GM12892 (cell line): Measurements from ENCODE around the gene NTF4.

ENCODE experiments used
- POLR2A ChIP-seq: IDR thresholded peaks from 2 replicates; pipeline ENCODE4 v1.6.1; 2011; ENCODE audit warnings: low read depth, low read length, control low read depth
- POLR2AphosphoS5 ChIP-seq: IDR thresholded peaks from 2 replicates; pipeline ENCODE4 v1.6.1; 2011; ENCODE audit warnings: low read depth, low read length, control low read depth
- TAF1 ChIP-seq: IDR thresholded peaks from 2 replicates; pipeline ENCODE4 v1.6.1; 2011; ENCODE audit warnings: low read depth, mild to moderate bottlenecking, control low read depth, low read length, borderline replicate concordance

DNA sequence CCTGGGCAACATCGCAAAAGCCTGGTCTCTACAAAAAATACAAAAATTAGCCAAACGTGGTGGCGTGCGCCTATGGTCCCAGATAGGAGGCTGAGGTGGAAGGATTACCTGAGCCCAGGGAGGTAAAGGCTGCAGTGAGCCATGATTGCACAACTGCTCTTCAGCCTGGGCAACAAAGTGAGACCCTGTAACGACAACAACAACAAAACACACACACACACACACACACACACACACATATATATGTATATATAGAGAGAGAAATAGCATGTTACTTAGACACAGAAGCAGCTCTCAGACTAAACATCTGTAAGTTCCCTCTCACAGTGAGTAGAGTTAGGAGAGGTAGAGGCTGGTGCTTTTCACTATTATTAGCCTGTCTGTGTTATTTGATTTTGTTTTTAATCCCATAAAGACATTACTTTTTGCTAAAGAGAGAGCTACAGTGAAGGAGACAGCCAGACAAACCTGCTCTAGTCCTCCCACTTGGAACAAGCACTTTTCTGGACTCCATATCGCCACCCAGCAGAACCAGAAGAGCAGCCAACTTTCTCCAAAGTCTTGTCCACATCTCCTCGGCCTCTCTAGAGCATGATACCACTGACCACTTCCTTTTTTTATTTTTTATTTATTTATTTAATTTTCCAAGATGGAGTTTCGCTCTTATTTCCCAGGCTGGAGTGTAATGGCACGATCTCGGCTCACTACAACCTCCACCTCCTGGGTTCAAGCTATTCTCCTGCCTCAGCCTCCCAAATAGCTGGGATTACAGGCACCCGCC is 46.8 kb upstream of the NTF4 start:
- TF ChIP-seq POLR2A (0 out of 2 replicates have a peak, but pooled peaks have one; percentile 24), POLR2AphosphoS5 (no peak), TAF1 (no peak)
